HEK293 (cell line): Measurements from ENCODE around the gene KBTBD13.
"Not testable (repeated sequence)": the region's sequence is repeated elsewhere in the genome, so short reads cannot be mapped to it uniquely, and the experiment has no call there.

ENCODE experiments used
- CTCF ChIA-PET: fragments of 350-600 bp; formaldehyde crosslinking; extraction: SDS; loops from one replicate; lab custom pipeline; 2021; ENCODE audit warnings: antibody characterized with exemption; lab: Yijun Ruan, JAX
- POLR2A ChIA-PET: fragments of 300-600 bp; formaldehyde crosslinking; extraction: SDS; loops from one replicate; lab custom pipeline; 2020; ENCODE audit warnings: antibody characterized with exemption, inconsistent platforms; lab: Yijun Ruan, JAX
- H3K27ac ChIP-seq: fragments of 200-500 bp; sonication (Bioruptor generic); 2 replicates; pipeline ENCODE4 v1.5.1; 2014; ENCODE audit warnings: low read depth, low read length, control low read depth, inconsistent platforms; ENCODE audit errors: extremely low read depth
- H3K36me3 ChIP-seq, 2 experiments: fragments of 200-500 bp in 1 of 2; sonication (Bioruptor generic) in 1 of 2; 1 replicate in 1 of 2; 2 replicates in 1 of 2; pipeline ENCODE4 v1.5.1; 2014 to 2017; ENCODE audit warnings: inconsistent platforms in 2 of 2, low read length in 2 of 2; ENCODE audit not compliant: control insufficient read depth in 2 of 2, insufficient read depth in 1 of 2
- H3K4me1 ChIP-seq: fragments of 200-500 bp; sonication (Bioruptor generic); 2 replicates; pipeline ENCODE4 v1.5.1; 2014; ENCODE audit warnings: mild to moderate bottlenecking, low read length, inconsistent platforms; ENCODE audit not compliant: control insufficient read depth, insufficient read depth
- H3K4me3 ChIP-seq: 2 replicates; pipeline ENCODE4 v1.5.1; 2011; ENCODE audit warnings: low read depth, mild to moderate bottlenecking, control low read depth, low read length, moderate library complexity
- H3K9me3 ChIP-seq: fragments of 200-500 bp; sonication (Bioruptor generic); 2 replicates; pipeline ENCODE4 v1.5.1; 2014; ENCODE audit warnings: low read depth, low read length, inconsistent platforms; ENCODE audit not compliant: control insufficient read depth, insufficient read depth
- EGR2 ChIP-seq: fragments of 450-650 bp; formaldehyde crosslinking; IDR thresholded peaks from 2 replicates; pipeline ENCODE4 v1.5.1; 2016; ENCODE audit warnings: low read depth, missing biosample characterization, missing genetic modification characterization
- PRDM1 ChIP-seq: fragments of 450-650 bp; formaldehyde crosslinking; IDR thresholded peaks from 2 replicates; pipeline ENCODE4; 2016; ENCODE audit warnings: missing biosample characterization, missing genetic modification characterization
- ZBTB20 ChIP-seq: fragments of 450-650 bp; formaldehyde crosslinking; IDR thresholded peaks from 2 replicates; pipeline ENCODE4 v1.5.1; 2016; ENCODE audit warnings: missing biosample characterization, missing genetic modification characterization
- ZFHX2 ChIP-seq: fragments of 450-650 bp; formaldehyde crosslinking; conservative IDR thresholded peaks from 2 replicates; pipeline ENCODE4 v1.5.1; 2016; ENCODE audit warnings: missing biosample characterization, missing genetic modification characterization
- ZNF221 ChIP-seq: fragments of 450-650 bp; formaldehyde crosslinking; IDR thresholded peaks from 2 replicates; pipeline ENCODE4 v1.5.1; 2017; ENCODE audit warnings: missing biosample characterization, missing genetic modification characterization, borderline replicate concordance
- ZNF248 ChIP-seq: fragments of 450-650 bp; formaldehyde crosslinking; IDR thresholded peaks from 2 replicates; pipeline ENCODE4 v1.5.1; 2017; ENCODE audit warnings: missing biosample characterization, missing genetic modification characterization
- ZNF335 ChIP-seq: fragments of 450-650 bp; formaldehyde crosslinking; conservative IDR thresholded peaks from 2 replicates; pipeline ENCODE4 v1.5.1; 2016; ENCODE audit warnings: missing biosample characterization, missing genetic modification characterization
- ZNF366 ChIP-seq: fragments of 450-650 bp; formaldehyde crosslinking; conservative IDR thresholded peaks from 2 replicates; pipeline ENCODE4 v1.5.1; 2016; ENCODE audit warnings: missing biosample characterization, missing genetic modification characterization
- ZNF423 ChIP-seq: fragments of 450-650 bp; formaldehyde crosslinking; IDR thresholded peaks from 2 replicates; pipeline ENCODE4 v1.5.1; 2016; ENCODE audit warnings: missing biosample characterization, missing genetic modification characterization
- ZNF629 ChIP-seq: fragments of 450-650 bp; formaldehyde crosslinking; IDR thresholded peaks from 2 replicates; pipeline ENCODE4 v1.5.1; 2017; ENCODE audit warnings: missing biosample characterization, missing genetic modification characterization
- ZNF76 ChIP-seq: fragments of 450-650 bp; formaldehyde crosslinking; IDR thresholded peaks from 2 replicates; pipeline ENCODE4; 2016; ENCODE audit warnings: low read depth, missing biosample characterization, missing genetic modification characterization, borderline replicate concordance
- TF ChIP-seq, protein P1 (sequence below): fragments of 450-650 bp; formaldehyde crosslinking; IDR thresholded peaks from 2 replicates; pipeline ENCODE4 v1.5.1; 2016; ENCODE audit warnings: missing biosample characterization, missing genetic modification characterization
- TF ChIP-seq, protein P2 (sequence below): fragments of 450-650 bp; formaldehyde crosslinking; IDR thresholded peaks from 2 replicates; pipeline ENCODE4 v1.5.1; 2016; ENCODE audit warnings: missing biosample characterization, missing genetic modification characterization, low read depth

KBTBD13 gene

DNA sequence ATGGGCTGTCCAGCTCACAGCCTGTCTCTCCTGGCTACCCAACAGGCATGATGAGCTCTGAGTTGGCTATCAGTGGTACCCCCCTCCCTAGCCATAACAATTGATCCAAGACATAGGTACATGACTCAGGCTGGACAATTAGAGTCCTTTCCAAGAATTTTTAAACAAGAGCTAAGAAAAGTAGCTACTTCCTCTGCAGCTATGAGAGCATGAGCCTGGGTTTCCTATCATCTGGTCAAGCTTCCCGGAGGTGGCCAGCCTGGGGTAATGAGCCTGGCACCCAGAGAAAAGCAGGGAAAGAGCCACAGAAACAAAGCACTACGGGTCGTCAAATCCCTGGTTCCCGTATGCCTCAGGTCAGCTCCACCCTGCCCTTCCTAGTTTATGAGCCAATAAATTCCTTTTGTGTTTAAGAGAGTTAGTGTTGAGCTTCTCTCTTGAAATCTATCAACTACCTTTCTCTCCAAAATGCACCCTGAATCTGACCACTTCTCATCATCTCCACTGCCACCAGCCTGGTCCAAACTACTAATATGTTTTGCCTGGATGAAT, 33.7 kb upstream of the KBTBD13 start:
- no peaks in the 10 kb centered on the region for H3K9me3 ChIP-seq
- no peak overlapping the region for H3K27ac ChIP-seq
- TF ChIP-seq ZNF248 (tag by site-specific recombination) = no peak
- peak; percentile 47 for TF ChIP-seq ZNF335 (tag by site-specific recombination)
- ChIA-PET CTCF (interaction anchor here (0.8 to 2.5 kb wide), 5 partner anchors 9 to 231 kb away, joined by 4 to 10 read pairs (median 5); no protein-coding TSS in a partner anchor), POLR2A (no interaction called here)
- H3K4me1 ChIP-seq = no peaks in the 10 kb centered on the region
- no peak overlapping the region for H3K4me3 ChIP-seq
- H3K36me3 ChIP-seq = no peaks in the 10 kb centered on the region

DNA sequence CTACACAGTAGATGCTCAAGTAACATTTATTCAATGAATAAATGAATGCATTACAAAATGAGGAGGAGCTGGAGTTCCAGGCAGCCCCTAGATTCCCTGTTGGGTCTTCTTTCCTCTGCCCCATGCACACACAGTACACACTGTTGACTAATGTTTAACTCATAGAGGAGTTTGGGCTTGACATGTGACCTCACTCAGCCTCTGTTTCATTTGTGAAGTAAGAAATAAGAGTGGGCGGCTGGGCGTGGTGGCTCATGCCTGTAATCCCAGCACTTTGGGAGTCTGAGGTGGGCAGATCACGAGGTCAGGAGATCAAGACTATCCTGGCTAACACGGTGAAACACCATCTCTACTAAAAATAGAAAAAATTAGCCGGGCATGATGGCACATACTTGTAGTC, 32.3 kb upstream of the KBTBD13 start:
- CTCF ChIA-PET = interaction anchor here (0.7 to 2.5 kb wide), 4 partner anchors 11 to 314 kb away, joined by 3 to 10 read pairs (median 3); no protein-coding TSS in a partner anchor
- POLR2A ChIA-PET = not testable (repeated sequence)

DNA sequence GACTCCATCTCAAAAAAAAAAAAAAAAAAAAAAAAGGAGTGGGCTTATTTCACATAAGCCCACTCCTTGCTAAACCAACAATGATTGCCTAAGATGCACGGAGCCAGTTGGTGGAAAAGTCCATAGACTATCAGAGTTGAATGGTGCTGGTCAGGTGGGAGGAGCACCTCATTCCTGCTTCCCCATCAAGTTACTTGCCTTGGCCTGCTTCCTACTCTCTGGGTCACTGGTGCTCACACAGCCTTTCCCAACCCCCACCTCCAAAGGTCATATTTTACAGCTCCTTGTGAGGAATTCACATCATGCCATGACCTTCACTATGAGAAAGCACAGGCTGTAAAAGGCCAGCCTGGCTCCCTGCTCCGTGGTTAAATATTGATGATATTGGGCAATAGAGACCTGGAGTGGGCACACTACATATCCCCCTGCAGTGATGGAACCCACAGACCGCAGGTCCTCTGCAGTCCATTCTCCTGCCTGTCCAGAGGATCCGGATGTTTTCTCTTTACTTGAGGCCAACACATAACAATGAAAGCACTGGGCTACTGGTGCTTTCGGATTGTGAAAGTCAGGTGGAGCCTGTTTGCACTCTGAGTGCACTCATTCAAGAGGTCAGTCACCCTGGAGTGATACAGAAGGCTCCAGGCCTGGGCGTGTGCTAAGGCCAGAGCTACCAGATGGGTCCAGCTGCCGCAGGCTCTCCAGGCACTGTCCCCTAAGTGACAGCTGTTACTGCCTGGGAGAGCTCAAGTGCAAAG, 31.6 kb upstream of the KBTBD13 start, which contains the start of gene SLC51B:
Gene SLC51B, plus strand, starts transcription at position 664 of the 758 bp plus-strand sequence. CDS start 4,618 bp downstream, outside the sequence.
- no peaks in the 10 kb centered on the region for H3K9me3 ChIP-seq
- no peaks in the 10 kb centered on the region for H3K4me1 ChIP-seq
- no peaks in the 10 kb centered on the region for H3K36me3 ChIP-seq
- no peak within 1 kb of the TSS for H3K4me3 ChIP-seq
- ChIA-PET POLR2A (no interaction called here), CTCF (interaction anchor here (0.5 to 1.3 kb wide), 3 partner anchors 10 to 314 kb away, joined by 3 to 4 read pairs (median 3); no protein-coding TSS in a partner anchor)
- TF ChIP-seq ZNF76 (tag by site-specific recombination) (no peak), ZBTB20 (no peak), ZNF366 (tag by site-specific recombination) (no peak), PRDM1 (tag by site-specific recombination) (0 out of 2 replicates have a peak, but pooled peaks have one; percentile 7), ZNF221 (tag by site-specific recombination) (no peak), ZNF423 (tag by site-specific recombination) (no peak), EGR2 (tag by site-specific recombination) (0 out of 2 replicates have a peak, but pooled peaks have one; percentile 51)
- TF ChIP-seq, protein P1, sequence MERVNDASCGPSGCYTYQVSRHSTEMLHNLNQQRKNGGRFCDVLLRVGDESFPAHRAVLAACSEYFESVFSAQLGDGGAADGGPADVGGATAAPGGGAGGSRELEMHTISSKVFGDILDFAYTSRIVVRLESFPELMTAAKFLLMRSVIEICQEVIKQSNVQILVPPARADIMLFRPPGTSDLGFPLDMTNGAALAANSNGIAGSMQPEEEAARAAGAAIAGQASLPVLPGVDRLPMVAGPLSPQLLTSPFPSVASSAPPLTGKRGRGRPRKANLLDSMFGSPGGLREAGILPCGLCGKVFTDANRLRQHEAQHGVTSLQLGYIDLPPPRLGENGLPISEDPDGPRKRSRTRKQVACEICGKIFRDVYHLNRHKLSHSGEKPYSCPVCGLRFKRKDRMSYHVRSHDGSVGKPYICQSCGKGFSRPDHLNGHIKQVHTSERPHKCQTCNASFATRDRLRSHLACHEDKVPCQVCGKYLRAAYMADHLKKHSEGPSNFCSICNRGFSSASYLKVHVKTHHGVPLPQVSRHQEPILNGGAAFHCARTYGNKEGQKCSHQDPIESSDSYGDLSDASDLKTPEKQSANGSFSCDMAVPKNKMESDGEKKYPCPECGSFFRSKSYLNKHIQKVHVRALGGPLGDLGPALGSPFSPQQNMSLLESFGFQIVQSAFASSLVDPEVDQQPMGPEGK (tag by site-specific recombination) = no peak
- TF ChIP-seq, protein P2, sequence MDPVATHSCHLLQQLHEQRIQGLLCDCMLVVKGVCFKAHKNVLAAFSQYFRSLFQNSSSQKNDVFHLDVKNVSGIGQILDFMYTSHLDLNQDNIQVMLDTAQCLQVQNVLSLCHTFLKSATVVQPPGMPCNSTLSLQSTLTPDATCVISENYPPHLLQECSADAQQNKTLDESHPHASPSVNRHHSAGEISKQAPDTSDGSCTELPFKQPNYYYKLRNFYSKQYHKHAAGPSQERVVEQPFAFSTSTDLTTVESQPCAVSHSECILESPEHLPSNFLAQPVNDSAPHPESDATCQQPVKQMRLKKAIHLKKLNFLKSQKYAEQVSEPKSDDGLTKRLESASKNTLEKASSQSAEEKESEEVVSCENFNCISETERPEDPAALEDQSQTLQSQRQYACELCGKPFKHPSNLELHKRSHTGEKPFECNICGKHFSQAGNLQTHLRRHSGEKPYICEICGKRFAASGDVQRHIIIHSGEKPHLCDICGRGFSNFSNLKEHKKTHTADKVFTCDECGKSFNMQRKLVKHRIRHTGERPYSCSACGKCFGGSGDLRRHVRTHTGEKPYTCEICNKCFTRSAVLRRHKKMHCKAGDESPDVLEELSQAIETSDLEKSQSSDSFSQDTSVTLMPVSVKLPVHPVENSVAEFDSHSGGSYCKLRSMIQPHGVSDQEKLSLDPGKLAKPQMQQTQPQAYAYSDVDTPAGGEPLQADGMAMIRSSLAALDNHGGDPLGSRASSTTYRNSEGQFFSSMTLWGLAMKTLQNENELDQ = no peak
- H3K27ac ChIP-seq = no peak within 1 kb of the TSS

More for the DNA sequence above, 32.3 kb upstream of the KBTBD13 start:
- TF ChIP-seq EGR2 (tag by site-specific recombination) (peak; percentile 67; the same call in 1 of the 2 replicates), ZFHX2 (tag by site-specific recombination) (peak; percentile 85), ZNF629 (tag by site-specific recombination) (peak; percentile 60)
- not testable (repeated sequence) for H3K9me3 ChIP-seq, H3K4me3 ChIP-seq, H3K36me3 ChIP-seq, H3K27ac ChIP-seq, H3K4me1 ChIP-seq
